K562 (cell line): ENCODE measurements around the gene BTRC. TPM values are rescaled to one million over a fixed set of nuclear protein-coding genes. Genes with fewer than 3 reads are reported as not detected.
A peak's percentile ranks its signal among the peaks of the same experiment; 100 is the strongest.

Experiments used
- CBFA2T2 ChIP-seq: fragments of 450-650 bp; conservative IDR thresholded peaks from 2 replicates; pipeline ENCODE4 v1.6.1; 2017; ENCODE audit warnings: mild to moderate bottlenecking
- ERF ChIP-seq: fragments of 450-650 bp; formaldehyde crosslinking; IDR thresholded peaks from 2 replicates; pipeline ENCODE4 v1.4.0; 2020; ENCODE audit warnings: mild to moderate bottlenecking, mixed read lengths
- GATA2 ChIP-seq: sonication (generic); formaldehyde crosslinking; IDR thresholded peaks from 2 replicates; pipeline ENCODE4 v1.4.0; 2020; ENCODE audit warnings: mild to moderate bottlenecking, missing genetic modification reagents
- L3MBTL2 ChIP-seq: fragments of 450-650 bp; IDR thresholded peaks from 2 replicates; pipeline ENCODE4 v1.6.1; 2016; ENCODE audit warnings: mild to moderate bottlenecking, moderate library complexity
- NCOA6 ChIP-seq: fragments of 450-650 bp; IDR thresholded peaks from 2 replicates; pipeline ENCODE4 v1.6.1; 2017; ENCODE audit warnings: mild to moderate bottlenecking
- SMARCE1 ChIP-seq: fragments of 450-650 bp; IDR thresholded peaks from 2 replicates; pipeline ENCODE4 v1.7.1; 2016; ENCODE audit warnings: mild to moderate bottlenecking
- SRSF7 ChIP-seq: fragments of 200-400 bp; formaldehyde crosslinking; optimal IDR thresholded peaks from 2 replicates; pipeline ENCODE3; 2017; ENCODE audit warnings: mild to moderate bottlenecking, low read depth, low read length
- TARDBP ChIP-seq: fragments of 450-650 bp; IDR thresholded peaks from 2 replicates; pipeline ENCODE4 v1.6.1; 2016
- ZNF408 ChIP-seq: fragments of 250-450 bp; sonication (Bioruptor Pico); IDR thresholded peaks from 2 replicates; pipeline ENCODE4 v1.4.0; 2020; ENCODE audit warnings: low read depth, mild to moderate bottlenecking, moderate library complexity
- polyA plus RNA-seq, 8 experiments: library from polyadenylated mRNA; depleted of rRNA in 4 of 8; stranded (reverse) in 5 of 8; unstranded in 3 of 8; fragments of >200 nt; fragmentation: Nextera tagmentation in 2 of 8; fragmentation: Illumina TruSeq in 1 of 8; extraction: Ambion mirVana in 2 of 8; extraction: Trizol in 1 of 8; gene quantifications; 2 replicates each; pipeline versions ENCODE4 v1.2.1 to v1.2.3, GENCODE V29; 2011 to 2014; ENCODE audit warnings: inconsistent platforms in 1 of 8, missing spikeins in 1 of 8
- total RNA-seq, 7 experiments: library from RNA; depleted of rRNA in 6 of 7; stranded (reverse); fragments of >200 nt in 6 of 7; fragmentation: Illumina TruSeq in 2 of 7; extraction: Trizol in 2 of 7; gene quantifications; 2 replicates each; pipeline versions ENCODE4 v1.2.1 to v1.2.3, GENCODE V29; 2011 to 2021; ENCODE audit warnings: low replicate concordance in 1 of 7
- TF ChIP-seq, protein P1 (sequence below), 2 experiments: fragments of 450-650 bp; formaldehyde crosslinking in 1 of 2; IDR thresholded peaks; 2 replicates each; pipeline versions ENCODE4 v1.4.0 to v1.6.1; 2014 to 2020; ENCODE audit warnings: mild to moderate bottlenecking in 2 of 2, borderline replicate concordance in 1 of 2, low read depth in 1 of 2
- TF ChIP-seq, protein P2 (sequence below): fragments of 250-450 bp; sonication (Bioruptor Pico); IDR thresholded peaks from 2 replicates; pipeline ENCODE4 v1.4.0; 2020
- TF ChIP-seq, protein P3 (sequence below), 2 experiments: fragments of 250-450 bp in 1 of 2; fragments of 450-650 bp in 1 of 2; sonication (Bioruptor Pico) in 1 of 2; IDR thresholded peaks; 2 replicates each; pipeline versions ENCODE4 v1.6.1 to v1.8.0; 2016 to 2021; ENCODE audit warnings: mild to moderate bottlenecking in 2 of 2, moderate library complexity in 2 of 2, missing compliant biosample characterization in 1 of 2, missing genetic modification characterization in 1 of 2

Gene BTRC
- total and polyA plus RNA-seq, 9 of the 15 experiments (the other 6 are each of a cell fraction or from before 2014, with no cell fraction given), result 1.6 to 15.4 (median 7.0) TPM

DNA sequence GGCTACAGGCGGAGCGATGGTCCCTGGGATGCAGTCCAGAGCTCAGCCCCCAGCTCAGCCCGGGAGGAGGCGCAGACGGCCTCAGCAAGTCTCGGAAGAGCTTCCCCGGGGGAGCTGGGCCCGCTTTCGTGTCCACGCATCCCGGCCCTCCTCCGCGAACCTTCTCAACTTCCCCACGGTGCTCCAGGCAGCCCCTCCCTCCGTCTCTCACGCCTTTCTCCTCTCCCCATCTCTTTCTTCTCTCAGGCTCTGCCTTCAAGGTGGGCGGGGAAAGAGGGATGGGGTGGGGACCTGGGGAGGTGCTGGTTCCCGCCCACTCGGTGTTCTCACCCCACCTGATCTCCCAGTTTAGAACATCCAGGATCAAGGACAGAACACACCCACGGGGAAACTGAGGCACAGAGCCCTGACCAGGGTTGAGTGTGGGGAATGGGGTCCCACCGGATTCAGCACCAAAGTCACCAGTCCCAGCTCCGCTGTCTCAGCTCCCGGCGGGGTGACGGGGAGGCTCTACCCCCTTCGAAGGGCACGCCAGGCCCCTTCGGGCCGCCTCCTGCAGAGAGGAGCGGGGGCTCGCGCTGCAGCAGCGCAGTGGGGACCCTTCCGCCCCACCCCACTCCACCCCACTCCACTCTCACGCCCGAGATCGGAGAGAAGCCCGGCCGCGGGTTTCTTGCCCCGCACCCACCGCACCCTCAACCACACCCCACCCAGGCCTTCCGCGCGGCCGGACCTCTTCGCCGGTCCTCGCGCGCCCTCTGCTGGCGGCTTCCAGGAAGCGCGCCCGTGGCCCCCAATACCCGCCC, 215.9 kb downstream of the BTRC start (continued):
- TF ChIP-seq, protein P1, sequence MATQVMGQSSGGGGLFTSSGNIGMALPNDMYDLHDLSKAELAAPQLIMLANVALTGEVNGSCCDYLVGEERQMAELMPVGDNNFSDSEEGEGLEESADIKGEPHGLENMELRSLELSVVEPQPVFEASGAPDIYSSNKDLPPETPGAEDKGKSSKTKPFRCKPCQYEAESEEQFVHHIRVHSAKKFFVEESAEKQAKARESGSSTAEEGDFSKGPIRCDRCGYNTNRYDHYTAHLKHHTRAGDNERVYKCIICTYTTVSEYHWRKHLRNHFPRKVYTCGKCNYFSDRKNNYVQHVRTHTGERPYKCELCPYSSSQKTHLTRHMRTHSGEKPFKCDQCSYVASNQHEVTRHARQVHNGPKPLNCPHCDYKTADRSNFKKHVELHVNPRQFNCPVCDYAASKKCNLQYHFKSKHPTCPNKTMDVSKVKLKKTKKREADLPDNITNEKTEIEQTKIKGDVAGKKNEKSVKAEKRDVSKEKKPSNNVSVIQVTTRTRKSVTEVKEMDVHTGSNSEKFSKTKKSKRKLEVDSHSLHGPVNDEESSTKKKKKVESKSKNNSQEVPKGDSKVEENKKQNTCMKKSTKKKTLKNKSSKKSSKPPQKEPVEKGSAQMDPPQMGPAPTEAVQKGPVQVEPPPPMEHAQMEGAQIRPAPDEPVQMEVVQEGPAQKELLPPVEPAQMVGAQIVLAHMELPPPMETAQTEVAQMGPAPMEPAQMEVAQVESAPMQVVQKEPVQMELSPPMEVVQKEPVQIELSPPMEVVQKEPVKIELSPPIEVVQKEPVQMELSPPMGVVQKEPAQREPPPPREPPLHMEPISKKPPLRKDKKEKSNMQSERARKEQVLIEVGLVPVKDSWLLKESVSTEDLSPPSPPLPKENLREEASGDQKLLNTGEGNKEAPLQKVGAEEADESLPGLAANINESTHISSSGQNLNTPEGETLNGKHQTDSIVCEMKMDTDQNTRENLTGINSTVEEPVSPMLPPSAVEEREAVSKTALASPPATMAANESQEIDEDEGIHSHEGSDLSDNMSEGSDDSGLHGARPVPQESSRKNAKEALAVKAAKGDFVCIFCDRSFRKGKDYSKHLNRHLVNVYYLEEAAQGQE (IDR thresholded peaks at IDR 0.05; ENCODE audit: borderline replicate concordance), result peak; percentile 51; the same call in 1 of the 2 replicates
- TF ChIP-seq, protein P1 (CRISPR knock-in tag; IDR thresholded peaks at IDR 0.05; ENCODE audit: low read depth), result no peak
- TF ChIP-seq SRSF7, result no peak
- TF ChIP-seq ZNF408 (CRISPR knock-in tag), result no peak
- no peak for TF ChIP-seq ERF (CRISPR knock-in tag)
- TF ChIP-seq CBFA2T2, result no peak
- TF ChIP-seq, protein P2, sequence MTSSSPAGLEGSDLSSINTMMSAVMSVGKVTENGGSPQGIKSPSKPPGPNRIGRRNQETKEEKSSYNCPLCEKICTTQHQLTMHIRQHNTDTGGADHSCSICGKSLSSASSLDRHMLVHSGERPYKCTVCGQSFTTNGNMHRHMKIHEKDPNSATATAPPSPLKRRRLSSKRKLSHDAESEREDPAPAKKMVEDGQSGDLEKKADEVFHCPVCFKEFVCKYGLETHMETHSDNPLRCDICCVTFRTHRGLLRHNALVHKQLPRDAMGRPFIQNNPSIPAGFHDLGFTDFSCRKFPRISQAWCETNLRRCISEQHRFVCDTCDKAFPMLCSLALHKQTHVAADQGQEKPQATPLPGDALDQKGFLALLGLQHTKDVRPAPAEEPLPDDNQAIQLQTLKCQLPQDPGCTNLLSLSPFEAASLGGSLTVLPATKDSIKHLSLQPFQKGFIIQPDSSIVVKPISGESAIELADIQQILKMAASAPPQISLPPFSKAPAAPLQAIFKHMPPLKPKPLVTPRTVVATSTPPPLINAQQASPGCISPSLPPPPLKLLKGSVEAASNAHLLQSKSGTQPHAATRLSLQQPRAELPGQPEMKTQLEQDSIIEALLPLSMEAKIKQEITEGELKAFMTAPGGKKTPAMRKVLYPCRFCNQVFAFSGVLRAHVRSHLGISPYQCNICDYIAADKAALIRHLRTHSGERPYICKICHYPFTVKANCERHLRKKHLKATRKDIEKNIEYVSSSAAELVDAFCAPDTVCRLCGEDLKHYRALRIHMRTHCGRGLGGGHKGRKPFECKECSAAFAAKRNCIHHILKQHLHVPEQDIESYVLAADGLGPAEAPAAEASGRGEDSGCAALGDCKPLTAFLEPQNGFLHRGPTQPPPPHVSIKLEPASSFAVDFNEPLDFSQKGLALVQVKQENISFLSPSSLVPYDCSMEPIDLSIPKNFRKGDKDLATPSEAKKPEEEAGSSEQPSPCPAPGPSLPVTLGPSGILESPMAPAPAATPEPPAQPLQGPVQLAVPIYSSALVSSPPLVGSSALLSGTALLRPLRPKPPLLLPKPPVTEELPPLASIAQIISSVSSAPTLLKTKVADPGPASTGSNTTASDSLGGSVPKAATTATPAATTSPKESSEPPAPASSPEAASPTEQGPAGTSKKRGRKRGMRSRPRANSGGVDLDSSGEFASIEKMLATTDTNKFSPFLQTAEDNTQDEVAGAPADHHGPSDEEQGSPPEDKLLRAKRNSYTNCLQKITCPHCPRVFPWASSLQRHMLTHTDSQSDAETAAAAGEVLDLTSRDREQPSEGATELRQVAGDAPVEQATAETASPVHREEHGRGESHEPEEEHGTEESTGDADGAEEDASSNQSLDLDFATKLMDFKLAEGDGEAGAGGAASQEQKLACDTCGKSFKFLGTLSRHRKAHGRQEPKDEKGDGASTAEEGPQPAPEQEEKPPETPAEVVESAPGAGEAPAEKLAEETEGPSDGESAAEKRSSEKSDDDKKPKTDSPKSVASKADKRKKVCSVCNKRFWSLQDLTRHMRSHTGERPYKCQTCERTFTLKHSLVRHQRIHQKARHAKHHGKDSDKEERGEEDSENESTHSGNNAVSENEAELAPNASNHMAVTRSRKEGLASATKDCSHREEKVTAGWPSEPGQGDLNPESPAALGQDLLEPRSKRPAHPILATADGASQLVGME (CRISPR knock-in tag), result no peak
- TF ChIP-seq TARDBP, result no peak
- no peak for TF ChIP-seq SMARCE1
- TF ChIP-seq, protein P3, sequence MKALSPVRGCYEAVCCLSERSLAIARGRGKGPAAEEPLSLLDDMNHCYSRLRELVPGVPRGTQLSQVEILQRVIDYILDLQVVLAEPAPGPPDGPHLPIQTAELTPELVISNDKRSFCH (CRISPR knock-in tag; IDR thresholded peaks at IDR 0.05), result no peak
- TF ChIP-seq, protein P3 (tag; IDR thresholded peaks at IDR 0.05), result no peak
- peak; percentile 22; the same call in 1 of the 2 replicates for TF ChIP-seq NCOA6
- peak; percentile 18; the same call in 1 of the 2 replicates for TF ChIP-seq L3MBTL2
- TF ChIP-seq GATA2 (CRISPR knock-in tag), result no peak
